ENCODE data around the gene HEPACAM. TPM values are rescaled to one million over a fixed set of nuclear protein-coding genes. Genes with fewer than 3 reads are reported as not detected.

HEPACAM gene
- total RNA-seq, 1 donor from 2014 or later = 0.08 TPM

DNA sequence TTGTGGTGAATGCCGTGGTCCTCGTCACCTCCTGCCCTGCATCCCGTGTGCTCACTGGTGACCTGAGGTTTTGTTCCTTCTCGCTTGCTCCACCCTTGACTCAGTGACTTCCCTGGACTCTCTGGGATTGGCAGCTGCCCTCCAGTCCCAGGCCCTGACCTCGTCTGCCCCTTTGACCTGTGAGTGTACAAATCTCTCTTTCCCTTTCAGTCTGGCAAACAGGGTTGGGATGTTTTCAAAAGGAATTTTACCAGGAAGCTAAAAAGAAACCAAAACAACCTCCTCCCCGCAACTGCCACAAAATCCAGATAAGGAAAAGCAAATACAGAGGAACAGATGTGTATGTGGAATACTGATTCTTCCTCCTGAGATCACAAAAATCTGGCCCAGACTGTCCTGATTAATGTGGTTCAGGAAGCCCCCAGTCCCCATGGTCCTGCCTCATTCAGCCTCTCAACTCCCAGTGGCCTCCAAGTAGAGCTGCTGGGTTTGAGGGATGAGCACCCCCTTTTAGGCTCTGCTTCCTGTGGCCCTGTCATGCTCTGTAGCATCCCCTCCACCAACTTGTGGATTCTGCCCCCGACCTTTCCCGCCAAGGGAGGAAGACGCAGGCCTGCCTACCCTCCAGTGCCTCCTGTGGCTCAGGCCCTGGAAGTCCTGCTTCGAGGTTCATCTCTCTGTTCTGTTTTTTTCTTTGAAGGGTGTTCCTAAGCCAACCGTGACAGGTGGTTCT lies 53.3 kb downstream of the HEPACAM start:
- no peak for DNase-seq (ENCODE audit: low spot score)
- TF ChIP-seq, protein P1, sequence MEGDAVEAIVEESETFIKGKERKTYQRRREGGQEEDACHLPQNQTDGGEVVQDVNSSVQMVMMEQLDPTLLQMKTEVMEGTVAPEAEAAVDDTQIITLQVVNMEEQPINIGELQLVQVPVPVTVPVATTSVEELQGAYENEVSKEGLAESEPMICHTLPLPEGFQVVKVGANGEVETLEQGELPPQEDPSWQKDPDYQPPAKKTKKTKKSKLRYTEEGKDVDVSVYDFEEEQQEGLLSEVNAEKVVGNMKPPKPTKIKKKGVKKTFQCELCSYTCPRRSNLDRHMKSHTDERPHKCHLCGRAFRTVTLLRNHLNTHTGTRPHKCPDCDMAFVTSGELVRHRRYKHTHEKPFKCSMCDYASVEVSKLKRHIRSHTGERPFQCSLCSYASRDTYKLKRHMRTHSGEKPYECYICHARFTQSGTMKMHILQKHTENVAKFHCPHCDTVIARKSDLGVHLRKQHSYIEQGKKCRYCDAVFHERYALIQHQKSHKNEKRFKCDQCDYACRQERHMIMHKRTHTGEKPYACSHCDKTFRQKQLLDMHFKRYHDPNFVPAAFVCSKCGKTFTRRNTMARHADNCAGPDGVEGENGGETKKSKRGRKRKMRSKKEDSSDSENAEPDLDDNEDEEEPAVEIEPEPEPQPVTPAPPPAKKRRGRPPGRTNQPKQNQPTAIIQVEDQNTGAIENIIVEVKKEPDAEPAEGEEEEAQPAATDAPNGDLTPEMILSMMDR (IDR thresholded peaks at IDR 0.05; ENCODE audit: unreplicated experiment) = no peak
- peaks cover 13% of the 10 kb centered on the region for H3K36me3 Mint-ChIP-seq (ENCODE audit: low read depth, unreplicated experiment)
- peaks cover 70% of the 10 kb centered on the region for H3K4me1 Mint-ChIP-seq (ENCODE audit: unreplicated experiment)
- peaks cover 18% of the 10 kb centered on the region for H3K27me3 Mint-ChIP-seq (ENCODE audit: unreplicated experiment)
- no peaks in the 10 kb centered on the region for H3K9me3 Mint-ChIP-seq (ENCODE audit: unreplicated experiment)
- peak overlapping the region; percentile 68 for H3K27ac Mint-ChIP-seq (ENCODE audit: unreplicated experiment)
- H3K4me3 Mint-ChIP-seq (ENCODE audit: unreplicated experiment) = no peak overlapping the region

DNA sequence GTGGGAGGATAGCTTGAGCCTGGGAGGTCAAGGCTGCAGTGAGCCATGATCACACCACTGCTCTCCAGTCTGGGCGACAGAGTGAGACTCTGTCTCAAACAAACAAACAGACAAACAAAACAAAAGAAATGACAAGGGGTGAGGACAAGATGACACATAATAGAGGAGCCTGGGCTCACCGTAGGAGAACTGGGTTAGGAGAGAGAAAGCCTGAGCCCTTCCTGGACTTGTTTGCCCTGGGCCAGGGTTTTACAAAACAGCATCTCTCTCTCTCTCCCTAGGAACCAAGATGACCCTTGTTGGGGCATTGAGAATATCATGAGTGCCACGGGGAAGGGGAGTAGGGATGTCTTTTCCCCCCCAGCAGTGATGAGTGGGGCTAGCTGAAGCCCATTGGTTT lies 54.9 kb downstream of the HEPACAM start:
- Mint-ChIP-seq H3K27ac (ENCODE audit: unreplicated experiment) (no peak overlapping the region), H3K4me3 (ENCODE audit: unreplicated experiment) (no peak overlapping the region), H3K27me3 (ENCODE audit: unreplicated experiment) (peaks cover 22% of the 10 kb centered on the region), H3K36me3 (ENCODE audit: low read depth, unreplicated experiment) (peaks cover 10% of the 10 kb centered on the region), H3K9me3 (ENCODE audit: unreplicated experiment) (no peaks in the 10 kb centered on the region), H3K4me1 (ENCODE audit: unreplicated experiment) (peaks cover 81% of the 10 kb centered on the region)
- TF ChIP-seq, protein P1 (IDR thresholded peaks at IDR 0.05; ENCODE audit: unreplicated experiment) = no peak
- no peak for DNase-seq (ENCODE audit: low spot score)

DNA sequence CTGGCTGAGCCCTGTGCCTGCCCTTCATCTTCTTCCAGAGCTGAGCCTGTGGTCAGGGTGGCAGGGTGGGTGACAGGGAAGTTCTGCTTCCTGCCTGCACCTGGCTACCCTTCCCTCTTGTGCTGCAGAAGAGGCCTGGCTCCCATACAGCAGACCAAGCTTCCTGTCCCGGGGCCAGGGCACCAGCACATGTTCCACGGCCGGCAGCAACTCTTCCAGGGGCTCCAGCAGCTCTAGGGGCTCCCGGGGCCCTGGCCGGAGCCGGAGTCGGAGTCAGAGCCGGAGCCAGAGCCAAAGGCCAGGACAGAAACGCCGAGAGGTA lies 55.6 kb downstream of the HEPACAM start:
- Mint-ChIP-seq H3K9me3 (ENCODE audit: unreplicated experiment) (no peaks in the 10 kb centered on the region), H3K4me1 (ENCODE audit: unreplicated experiment) (peaks cover 80% of the 10 kb centered on the region), H3K27me3 (ENCODE audit: unreplicated experiment) (peaks cover 25% of the 10 kb centered on the region), H3K4me3 (ENCODE audit: unreplicated experiment) (no peak overlapping the region), H3K27ac (ENCODE audit: unreplicated experiment) (no peak overlapping the region), H3K36me3 (ENCODE audit: low read depth, unreplicated experiment) (peaks cover 6% of the 10 kb centered on the region)
- TF ChIP-seq, protein P1 (IDR thresholded peaks at IDR 0.05; ENCODE audit: unreplicated experiment) = no peak
- DNase-seq (ENCODE audit: low spot score) = no peak

DNA sequence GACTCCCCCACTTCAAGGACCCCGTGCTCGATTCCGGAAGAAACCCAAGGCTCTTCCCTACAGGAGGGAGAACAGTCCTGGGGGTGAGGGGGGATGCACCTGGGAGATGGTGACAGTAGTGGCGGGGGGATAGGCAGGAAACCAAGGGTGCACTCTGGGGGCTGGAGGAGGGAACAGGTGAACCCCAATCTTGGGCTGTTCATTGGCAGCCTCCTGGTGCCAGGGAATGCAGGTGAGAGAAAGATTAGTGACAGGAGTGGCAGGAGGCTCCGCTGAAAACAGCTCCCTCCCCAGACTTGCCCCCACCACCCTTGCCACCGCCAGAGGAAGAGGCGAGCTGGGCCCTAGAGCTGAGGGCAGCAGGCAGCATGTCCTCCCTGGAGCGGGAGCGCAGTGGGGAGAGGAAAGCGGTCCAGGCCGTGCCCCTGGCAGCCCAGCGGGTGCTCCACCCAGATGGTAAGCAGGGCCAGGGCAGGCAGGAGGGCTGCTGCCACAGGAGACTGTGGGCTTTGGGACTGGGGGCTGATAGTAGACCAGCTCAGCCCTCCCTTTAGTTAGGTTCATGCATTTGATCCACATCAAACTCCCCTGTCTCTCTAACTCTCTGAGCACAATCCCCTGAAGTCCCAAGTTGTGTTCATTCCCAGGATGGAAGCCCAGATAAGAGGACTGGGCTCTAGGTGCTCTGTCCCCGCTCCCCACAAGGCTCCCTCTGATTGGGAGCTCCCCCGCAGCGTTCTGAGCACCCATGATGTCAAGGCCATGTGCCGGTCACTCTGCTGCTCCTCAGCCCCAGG lies 56.2 kb downstream of the HEPACAM start:
- H3K27me3 Mint-ChIP-seq (ENCODE audit: unreplicated experiment) = peaks cover 25% of the 10 kb centered on the region
- H3K36me3 Mint-ChIP-seq (ENCODE audit: low read depth, unreplicated experiment) = peaks cover 6% of the 10 kb centered on the region
- H3K4me1 Mint-ChIP-seq (ENCODE audit: unreplicated experiment) = peaks cover 79% of the 10 kb centered on the region
- TF ChIP-seq, protein P1 (IDR thresholded peaks at IDR 0.05; ENCODE audit: unreplicated experiment) = no peak
- no peak for DNase-seq (ENCODE audit: low spot score)
- H3K27ac Mint-ChIP-seq (ENCODE audit: unreplicated experiment) = no peak overlapping the region
- H3K4me3 Mint-ChIP-seq (ENCODE audit: unreplicated experiment) = no peak overlapping the region
- H3K9me3 Mint-ChIP-seq (ENCODE audit: unreplicated experiment) = no peaks in the 10 kb centered on the region

All from endothelial cell (in vitro differentiated cells).